ENCODE measurements around the gene OARD1.

Gene OARD1

GRCh38 chr6:41047745-41048732 is 24.1 kb downstream of the OARD1 start:
- no peak for DNase-seq (ENCODE audit: low spot score)

GRCh38 chr6:41047306-41047705 is 24.9 kb downstream of the OARD1 start:
- no peak for DNase-seq (ENCODE audit: low spot score)

- no peak for DNase-seq (ENCODE audit: low spot score)
Observed at GRCh38 chr6:41046084-41046483, 26.1 kb downstream of the OARD1 start.

- no peak for DNase-seq (ENCODE audit: low spot score)
Observed at GRCh38 chr6:41045664-41046063, 26.5 kb downstream of the OARD1 start.

- no peak for DNase-seq (ENCODE audit: low spot score)
Observed at GRCh38 chr6:41043151-41043550, 29.0 kb downstream of the OARD1 start.

- DNase-seq (ENCODE audit: low spot score), result no peak
Observed at GRCh38 chr6:41042226-41043055, 29.7 kb downstream of the OARD1 start, which contains the start of gene TSPO2. TSS of gene TSPO2 (plus strand) at chr6:41042467. CDS start at chr6:41042986, 519 bp downstream.

- DNase-seq (ENCODE audit: low spot score), result no peak
Observed at GRCh38 chr6:41040940-41041536, 31.1 kb downstream of the OARD1 start.

GRCh38 chr6:41040101-41040939 is 31.8 kb downstream of the OARD1 start:
- DNase-seq (ENCODE audit: low spot score), result peak; percentile 96

- peak; percentile 85 for DNase-seq (ENCODE audit: low spot score)
Observed at GRCh38 chr6:41039060-41039998, 32.8 kb downstream of the OARD1 start, which contains the start of gene UNC5CL. TSS of gene UNC5CL (minus strand) at chr6:41039221. CDS start at chr6:41035074, 4,147 bp downstream.

GRCh38 chr6:41038205-41038604 is 34.0 kb downstream of the OARD1 start:
- DNase-seq (ENCODE audit: low spot score), result no peak

- DNase-seq (ENCODE audit: low spot score), result peak; percentile 80
Observed at GRCh38 chr6:41037107-41037900, 34.9 kb downstream of the OARD1 start.

- DNase-seq (ENCODE audit: low spot score), result peak; percentile 37
Observed at GRCh38 chr6:41036601-41037000, 35.6 kb downstream of the OARD1 start.

GRCh38 chr6:41036186-41036585 is 36.0 kb downstream of the OARD1 start:
- peak; percentile 76 for DNase-seq (ENCODE audit: low spot score)

GRCh38 chr6:41033776-41034175 is 38.4 kb downstream of the OARD1 start:
- no peak for DNase-seq (ENCODE audit: low spot score)

- no peak for DNase-seq (ENCODE audit: low spot score)
Observed at GRCh38 chr6:41032830-41033229, 39.3 kb downstream of the OARD1 start.

- DNase-seq (ENCODE audit: low spot score), result no peak
Observed at GRCh38 chr6:41028561-41029412, 43.4 kb downstream of the OARD1 start.

- DNase-seq (ENCODE audit: low spot score), result peak; percentile 77
Observed at GRCh38 chr6:41027799-41028560, 44.2 kb downstream of the OARD1 start.

All from kidney tubule cell (primary cell).